Tibial nerve (tissue), 4 donors: ENCODE measurements around the gene DDX60.

ENCODE experiments used
- CTCF ChIP-seq, 5 experiments: fragments of 200-600 bp in 3 of 5; fragments of 450-650 bp in 2 of 5; sonication (generic) in 3 of 5; IDR thresholded peaks; one replicate each; pipeline ENCODE4 v1.5.1; 2016 to 2019; ENCODE audit warnings: antibody characterized with exemption in 5 of 5, mild to moderate bottlenecking in 3 of 5, moderate library complexity in 2 of 5
- EP300 ChIP-seq, 2 donors: sonication (generic); formaldehyde crosslinking; IDR thresholded peaks; one replicate each; pipeline ENCODE4 v1.6.1; 2017; ENCODE audit warnings: antibody characterized with exemption in 2 of 2, mild to moderate bottlenecking in 1 of 2
- POLR2A ChIP-seq, 2 donors: fragments of 450-650 bp; IDR thresholded peaks; one replicate each; pipeline ENCODE4 v1.6.1; 2017; ENCODE audit warnings: antibody characterized with exemption in 2 of 2, mild to moderate bottlenecking in 2 of 2, moderate library complexity in 2 of 2

DNA sequence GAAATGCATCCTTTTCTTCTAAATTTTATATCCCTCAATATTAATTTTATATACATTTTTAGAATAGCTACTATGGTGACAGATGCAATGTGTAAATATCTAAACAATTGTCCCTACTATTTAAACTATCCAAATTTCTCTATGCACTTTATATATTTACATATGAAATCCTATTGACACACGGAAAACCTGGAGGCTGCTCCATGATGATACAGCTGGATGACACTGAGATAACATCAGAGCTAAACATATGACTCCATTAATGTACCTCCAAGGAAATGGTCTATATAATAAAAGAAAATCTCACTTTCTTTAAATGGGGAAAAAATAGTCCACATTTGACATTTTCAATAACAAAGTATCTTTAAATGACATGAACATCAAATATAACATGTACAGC, 43.7 kb downstream of the DDX60 start:
- TF ChIP-seq CTCF (IDR thresholded peaks at IDR 0.05) (no peak), POLR2A (IDR thresholded peaks at IDR 0.05) (no peak), EP300 (IDR thresholded peaks at IDR 0.05) (no peak)
